HTERT RPE-1 (cell line): ENCODE results near the gene CD8A.
"Not testable (repeated sequence)": the region's sequence is repeated elsewhere in the genome, so short reads cannot be mapped to it uniquely, and the experiment has no call there.

Source experiments
- in situ Hi-C: fragments of 300-500 bp; cut with MboI; formaldehyde crosslinking; loops from 4 replicates; pipeline ENCODE4 v1.14.3; 2020; ENCODE audit warnings: low sequenced_read_pairs

CD8A gene

DNA sequence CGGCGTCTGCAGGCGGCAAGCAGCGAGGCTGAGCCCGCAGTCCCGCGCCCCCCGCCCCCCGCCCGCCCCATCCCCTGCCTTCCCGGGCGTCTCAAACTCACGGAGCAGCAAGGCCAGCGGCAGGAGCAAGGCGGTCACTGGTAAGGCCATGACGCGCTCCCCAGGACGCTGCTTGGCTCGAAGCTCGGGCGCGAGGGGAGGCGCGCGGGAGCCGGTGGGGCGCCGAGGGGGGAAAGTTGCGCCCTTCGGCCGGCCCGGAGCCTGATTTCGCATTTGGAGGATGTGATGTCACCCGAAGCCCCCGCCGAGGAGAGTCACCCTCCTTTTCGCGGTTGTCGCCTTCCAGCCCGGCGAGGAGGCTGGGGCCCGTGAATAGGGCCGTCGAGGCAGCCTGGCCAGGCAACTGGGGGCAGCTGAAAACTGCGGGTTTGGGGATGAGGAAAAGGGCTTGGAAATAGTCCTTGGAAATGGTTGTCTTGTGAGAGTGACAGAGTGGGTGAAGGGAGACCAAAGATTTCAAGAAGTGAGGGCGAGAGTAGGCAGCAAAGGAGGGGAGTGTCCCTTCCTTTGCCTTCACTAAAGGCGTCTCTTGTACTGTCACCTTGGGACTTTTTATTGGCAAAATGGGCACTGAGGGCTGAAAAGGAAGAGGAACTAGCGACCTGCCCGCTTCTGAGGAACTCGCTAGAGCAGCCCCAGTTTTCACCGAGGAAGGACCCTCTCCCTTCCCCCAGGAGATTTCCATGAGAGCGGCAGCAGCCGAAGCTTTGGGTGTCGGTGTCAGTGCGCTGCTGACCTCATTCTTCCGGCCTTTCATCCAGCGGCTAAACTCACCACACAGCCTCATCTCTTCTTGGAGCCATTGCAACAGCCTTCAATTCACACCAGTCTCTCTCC lies at the start of gene CD8A:
CD8A (minus strand) TSS at position 238 of the 897 bp plus-strand sequence; CDS start at position 150, 88 bp downstream.
- in situ Hi-C loops, result no loop called here

DNA sequence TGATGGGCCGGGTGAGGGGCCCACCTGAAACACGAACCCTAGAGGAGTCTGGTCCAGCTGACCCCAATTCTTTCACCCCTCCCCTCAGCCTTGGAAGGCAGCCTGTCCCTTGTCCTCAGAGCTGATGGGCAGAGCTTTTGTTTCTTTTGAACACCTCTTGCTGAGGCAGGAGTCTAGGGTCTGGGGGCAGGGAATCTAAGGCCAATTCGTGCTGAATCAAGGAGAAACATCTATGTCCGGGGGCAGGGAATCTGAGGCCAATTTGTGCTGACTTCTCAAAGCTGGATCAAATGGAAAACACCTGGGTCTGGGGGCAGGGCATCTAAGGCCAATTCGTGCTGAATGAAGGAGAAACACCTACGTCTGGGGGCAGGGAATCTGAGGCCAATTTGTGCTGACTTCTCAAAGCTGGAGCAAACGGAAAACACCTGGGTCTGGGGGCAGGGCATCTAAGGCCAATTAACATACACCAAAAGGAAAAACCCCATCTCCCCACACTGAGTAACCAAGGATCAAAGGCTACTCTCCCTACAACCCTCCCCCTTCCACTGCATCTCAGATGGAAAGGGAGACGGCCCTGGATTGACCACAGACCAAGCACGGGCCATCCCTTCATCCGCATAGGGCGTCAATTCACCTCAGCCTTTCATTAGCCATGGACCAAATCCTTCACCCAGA lies 49.3 kb upstream of the CD8A start:
- in situ Hi-C loops, result not testable (repeated sequence)

DNA sequence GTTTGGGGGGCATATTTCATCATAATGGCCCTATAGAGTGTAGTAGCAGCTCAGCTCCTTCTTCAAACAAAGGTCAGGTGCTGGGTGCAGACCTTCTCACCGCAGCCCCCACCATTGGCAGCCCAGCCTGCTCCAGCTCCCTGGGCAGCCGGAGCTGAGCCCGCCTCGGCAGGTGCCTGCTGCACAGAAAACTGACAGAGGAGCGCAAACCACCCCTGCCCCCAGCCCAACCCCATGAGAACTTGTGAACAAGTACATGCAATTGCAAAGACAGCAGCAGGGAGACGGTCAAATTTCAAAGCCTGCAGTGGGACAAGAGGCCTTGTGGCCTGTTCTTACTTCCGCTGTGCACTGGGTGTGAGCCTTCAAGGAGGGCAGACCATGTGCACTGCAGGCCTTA lies 48.7 kb upstream of the CD8A start:
- in situ Hi-C loops, result not testable (repeated sequence)

DNA sequence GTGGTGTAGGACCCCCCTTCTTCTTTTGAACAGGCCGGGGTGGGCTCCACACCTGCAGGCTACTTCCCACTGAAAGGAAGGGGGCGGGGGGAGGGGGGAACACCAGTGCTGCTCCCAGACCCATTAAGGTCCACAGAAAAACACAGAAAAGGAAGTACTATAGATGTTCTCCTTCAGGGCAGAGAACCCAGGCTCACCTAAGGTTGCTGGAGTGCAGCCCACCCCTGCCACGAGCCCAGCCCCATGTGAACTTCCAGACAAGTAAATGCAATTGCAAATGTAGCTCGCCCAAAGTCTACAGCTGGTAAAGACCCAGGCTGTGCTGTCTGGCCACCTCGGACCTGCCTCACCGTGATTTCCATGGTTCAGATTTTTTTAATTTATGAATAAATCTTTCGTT lies 47.0 kb upstream of the CD8A start:
- in situ Hi-C loops, result not testable (repeated sequence)

DNA sequence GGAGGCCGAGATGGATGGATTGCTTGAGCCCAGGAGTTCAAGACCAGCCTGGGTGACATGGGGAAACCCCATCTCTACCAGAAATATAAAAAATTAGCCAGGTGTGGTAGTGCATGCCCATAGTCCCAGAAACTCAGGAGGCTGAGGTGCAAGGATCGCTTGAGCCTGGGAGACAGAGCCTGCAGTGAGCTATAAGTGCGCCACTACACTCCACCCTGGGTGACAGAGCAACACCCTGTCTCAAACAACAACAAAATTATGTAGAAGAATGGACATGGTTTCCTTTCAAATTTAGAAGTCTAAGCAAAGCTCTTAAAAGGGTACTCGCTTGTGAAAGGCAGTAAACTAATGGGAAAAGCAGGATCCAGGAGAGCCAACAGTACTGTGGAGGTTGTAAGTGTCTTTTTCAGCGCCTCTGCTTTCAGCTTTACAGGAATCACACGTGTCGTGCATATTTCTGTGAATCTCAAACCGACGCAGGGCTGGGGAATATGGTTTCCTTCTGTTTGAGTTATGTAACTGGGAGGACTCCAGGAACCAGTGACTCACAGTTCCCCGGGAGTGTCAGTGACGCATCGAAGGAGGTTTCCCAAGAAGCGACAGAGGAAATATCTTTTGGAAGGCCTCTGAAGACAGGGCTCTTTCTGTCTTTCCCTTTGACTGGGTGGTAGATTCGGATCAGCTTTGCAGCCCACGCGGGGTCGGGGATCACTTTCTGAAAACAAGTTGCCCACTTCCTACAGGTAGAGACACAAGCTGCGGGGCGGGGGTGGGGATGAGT lies 46.4 kb upstream of the CD8A start:
- in situ Hi-C loops, result not testable (repeated sequence)

DNA sequence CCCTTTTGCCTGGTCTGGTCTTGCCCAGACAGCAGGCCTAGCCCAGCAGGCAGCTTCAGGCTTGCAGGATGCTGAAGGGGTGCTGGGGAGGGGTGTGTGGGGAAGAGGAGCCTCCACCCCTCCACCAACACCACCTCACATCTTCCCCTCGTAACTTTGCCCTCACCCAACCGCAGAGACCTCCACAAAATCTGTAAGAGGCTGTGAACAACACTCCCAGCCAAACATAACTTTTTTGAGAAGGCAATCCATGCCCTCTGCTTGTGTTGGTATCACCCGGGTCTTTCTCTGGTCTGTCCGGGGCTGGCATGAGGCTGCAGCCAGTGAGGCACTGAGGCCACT lies 44.8 kb upstream of the CD8A start:
- in situ Hi-C loops, result not testable (repeated sequence)

DNA sequence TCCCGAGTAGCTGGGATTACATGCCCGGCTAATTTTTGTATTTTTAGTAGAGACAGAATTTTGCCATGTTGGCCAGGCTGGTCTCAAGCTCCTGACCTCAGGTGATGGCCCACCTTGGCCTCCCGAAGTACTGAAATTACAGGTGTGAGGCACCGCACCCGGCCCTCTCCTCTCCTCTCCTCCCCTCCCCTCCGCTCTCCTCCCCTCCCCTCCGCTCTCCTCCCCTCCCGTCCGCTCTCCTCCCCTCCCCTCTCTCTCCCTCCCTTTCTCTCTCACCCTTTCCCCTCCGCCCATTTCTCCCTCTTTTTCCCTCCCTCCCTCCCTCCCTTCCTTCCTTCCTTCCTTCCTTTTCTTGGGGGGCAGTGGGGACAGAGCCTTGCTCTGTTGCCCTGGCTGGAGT lies 42.6 kb upstream of the CD8A start:
- in situ Hi-C loops, result no loop called here

DNA sequence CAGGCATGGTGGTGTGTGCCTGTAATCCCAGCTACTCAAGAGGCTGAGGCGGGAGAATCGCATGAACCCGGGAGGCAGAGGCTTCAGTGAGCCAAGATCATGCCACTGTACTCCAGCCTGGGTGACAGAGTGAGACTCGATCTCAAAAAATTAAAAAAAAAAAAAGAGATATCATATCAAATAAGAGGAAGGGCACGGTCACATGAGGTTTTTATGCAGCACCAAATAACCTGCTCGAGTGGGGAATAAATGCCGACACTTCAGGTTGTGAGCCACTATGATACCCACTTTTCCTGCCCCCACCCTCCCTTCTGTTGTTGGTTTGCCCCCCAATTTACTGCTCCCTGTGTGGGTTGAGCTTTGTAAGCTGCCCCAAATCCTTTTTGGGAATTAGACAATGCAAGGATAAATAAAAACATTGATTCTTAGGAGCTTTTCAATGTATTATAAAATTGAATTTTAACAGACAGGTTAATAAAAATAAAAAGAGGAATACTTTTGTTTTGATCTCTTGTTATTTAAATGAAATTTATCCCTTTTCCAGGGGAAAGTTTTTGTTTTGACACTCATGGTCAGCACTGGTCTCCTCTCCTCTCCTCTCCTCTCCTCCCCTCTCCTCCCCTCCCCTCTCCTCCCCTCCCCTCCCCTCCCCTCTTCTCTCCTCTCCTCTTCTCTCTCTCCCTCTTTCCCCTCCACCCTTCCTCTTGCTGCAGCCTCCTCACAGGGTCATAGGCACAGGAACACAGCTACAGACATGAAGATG lies 41.8 kb upstream of the CD8A start:
- in situ Hi-C loops, result no loop called here

DNA sequence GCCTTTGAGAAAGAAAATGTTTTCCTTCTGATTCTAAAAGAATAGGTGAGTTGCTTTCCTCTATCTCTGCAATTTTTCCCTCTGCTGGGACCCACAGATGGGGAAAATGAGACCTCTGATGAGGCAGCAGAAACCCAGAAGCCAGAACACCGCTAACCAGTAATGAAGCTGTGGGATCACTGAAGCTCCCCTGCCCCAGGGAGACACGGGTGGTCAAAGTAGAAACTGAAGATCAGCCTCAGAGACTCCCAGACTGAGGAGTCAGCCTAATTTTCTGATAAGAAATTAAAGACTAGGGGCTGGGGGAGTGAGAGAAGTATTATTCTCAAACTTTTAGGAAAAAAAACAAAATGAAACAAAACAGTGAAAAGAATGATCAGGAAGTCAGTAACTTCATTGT lies 40.8 kb upstream of the CD8A start:
- in situ Hi-C loops, result no loop called here

DNA sequence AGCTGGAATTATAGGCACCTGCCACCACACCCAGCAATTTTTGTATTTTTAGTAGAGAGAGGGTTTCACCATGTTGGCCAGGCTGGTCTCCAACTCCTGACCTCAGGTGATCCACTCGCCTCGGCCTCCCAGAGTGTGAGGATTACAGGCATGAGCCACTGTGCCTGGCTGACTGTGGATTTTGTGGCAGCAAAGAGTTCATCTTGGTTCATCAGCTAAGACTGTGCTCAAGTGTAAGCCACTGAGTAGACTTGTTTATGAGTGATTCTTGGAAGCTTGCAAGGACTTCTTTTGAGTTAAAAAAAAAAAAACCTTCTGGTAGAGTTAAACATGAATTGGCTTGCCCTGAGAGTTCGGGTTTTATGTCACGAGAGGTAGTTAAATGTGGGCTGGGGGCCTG lies 36.2 kb upstream of the CD8A start:
- in situ Hi-C loops, result no loop called here

DNA sequence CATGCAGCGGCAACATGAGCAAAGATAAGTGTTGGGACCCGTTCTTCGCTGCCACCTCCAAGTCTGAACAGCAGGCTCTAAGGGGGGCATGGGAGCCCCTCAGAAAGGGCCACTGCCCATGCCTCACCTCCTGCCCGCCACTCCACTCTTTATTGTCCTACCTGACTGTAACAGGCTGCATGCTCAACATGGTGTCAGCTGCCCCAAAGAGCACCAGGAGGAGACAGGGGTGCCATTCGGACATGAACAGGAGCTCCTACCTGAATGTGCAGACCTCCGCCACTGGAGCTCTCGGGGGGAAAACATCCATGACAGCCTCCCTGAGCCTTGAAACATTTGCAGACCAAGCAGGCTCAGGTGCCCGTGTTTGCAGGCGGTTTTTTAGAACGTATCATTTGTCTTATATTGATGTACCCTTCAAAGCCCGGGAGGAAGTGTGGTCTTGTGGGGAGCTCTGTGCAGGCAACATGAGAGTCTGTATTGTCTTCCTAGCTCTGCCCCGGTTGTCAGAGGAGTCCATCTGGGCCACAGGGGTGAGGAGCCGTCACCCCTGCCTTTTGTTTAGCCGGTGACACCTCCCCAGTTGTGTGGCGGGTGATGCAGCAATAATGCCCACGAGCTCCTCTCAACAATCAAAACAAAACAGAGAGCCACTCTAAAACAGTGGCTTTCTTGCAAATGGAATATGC lies 35.1 kb upstream of the CD8A start:
- in situ Hi-C loops, result no loop called here

DNA sequence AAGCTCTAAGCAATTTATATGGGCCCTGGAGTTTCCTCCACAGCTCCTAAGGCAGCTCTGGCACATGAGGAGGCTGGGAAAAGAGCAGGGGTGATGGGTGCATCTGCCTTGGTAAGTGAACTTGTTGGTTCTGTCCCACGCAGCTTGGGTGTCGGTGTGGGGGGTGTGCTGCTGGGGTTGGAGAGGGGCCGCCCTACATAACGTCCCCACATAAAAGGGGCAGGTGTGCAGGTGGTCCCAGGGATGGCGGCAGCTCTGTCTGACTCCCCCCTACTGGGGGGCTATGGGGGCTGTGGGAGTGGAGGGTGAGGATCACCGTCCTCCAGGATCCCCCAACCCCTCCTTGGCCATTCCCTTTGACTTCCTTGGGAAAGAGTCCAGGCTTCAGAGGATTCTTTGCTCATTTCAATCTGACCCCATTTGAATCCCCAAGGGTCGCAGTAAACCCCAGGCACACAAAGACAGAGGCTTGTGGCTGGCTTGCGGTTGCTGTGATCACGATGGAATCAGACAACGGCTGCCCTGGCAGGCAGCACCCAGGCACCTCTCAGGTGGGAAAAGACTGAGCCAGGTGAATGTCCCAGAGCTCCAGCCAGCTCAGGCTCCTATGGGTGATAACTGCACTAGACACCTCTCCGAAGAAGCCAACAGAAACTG lies 34.5 kb upstream of the CD8A start:
- in situ Hi-C loops, result no loop called here

DNA sequence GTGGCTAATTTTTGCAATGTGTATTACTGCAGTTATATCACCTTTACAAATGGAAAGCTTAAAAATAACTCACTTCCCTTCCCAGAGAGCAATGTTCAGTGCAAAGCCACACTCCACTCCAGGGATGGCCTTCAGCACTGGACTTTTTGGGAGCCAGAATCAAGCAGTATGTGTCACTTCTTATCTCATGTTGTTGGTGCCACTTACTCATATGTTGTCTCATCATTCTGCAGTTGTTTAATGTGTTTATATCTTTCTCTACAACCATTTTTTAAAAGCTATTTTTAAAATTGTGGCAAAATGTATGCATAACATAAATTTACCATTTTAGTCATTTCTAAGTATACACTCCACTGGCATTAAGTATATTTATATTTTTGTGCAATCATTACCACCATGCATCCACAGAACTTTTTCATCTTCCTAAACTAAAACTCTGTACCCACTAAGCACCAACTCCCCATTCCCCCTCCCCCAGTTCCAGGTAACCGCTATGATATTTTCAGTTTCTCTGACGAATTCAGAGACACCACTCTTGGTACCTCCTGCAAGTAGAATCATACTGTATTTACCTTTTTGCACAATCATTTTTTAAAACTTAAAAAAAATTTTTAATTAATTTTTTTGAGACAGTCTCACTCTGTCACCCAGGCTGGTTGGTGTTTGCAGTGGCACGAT lies 32.1 kb upstream of the CD8A start:
- in situ Hi-C loops, result no loop called here

DNA sequence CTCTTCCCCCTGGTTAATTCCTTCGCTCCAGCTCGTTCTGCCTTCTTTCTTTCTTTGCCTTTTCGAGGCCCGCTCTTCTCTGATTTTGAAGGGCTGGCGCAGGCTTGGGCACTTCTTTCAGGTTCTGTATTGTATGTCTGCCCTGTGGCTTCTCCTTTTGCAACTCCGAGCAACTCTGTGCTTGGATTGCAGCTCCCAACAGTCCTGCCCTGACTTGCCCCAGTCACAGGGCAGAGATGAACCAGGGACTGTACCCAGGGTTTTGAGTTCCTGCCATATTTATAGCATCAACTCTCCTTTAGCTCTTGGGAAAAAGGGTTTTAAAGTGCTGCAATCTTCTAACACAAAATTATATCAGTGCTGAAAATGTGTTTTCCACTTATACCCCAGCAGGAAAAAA lies 31.1 kb upstream of the CD8A start:
- in situ Hi-C loops, result no loop called here

DNA sequence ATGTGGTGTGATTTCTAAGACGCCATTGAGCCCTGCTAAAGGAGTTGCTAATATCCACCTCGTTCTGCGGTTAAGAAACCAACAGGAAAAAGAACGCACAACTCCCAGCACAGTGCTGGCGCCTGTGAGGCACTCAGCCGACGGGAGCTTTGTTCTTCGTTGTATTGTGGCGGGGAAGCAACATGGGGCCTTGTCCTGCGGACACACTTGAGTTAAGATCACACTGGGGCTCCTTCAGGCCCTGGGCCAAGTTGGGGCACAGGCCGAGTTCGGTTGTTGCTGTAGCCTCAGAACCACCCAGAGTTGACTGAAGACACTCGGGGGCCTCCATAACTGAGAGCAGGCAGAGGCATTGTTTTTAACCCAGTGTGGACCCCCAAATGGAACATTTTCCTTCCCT lies 30.6 kb upstream of the CD8A start:
- in situ Hi-C loops, result no loop called here

DNA sequence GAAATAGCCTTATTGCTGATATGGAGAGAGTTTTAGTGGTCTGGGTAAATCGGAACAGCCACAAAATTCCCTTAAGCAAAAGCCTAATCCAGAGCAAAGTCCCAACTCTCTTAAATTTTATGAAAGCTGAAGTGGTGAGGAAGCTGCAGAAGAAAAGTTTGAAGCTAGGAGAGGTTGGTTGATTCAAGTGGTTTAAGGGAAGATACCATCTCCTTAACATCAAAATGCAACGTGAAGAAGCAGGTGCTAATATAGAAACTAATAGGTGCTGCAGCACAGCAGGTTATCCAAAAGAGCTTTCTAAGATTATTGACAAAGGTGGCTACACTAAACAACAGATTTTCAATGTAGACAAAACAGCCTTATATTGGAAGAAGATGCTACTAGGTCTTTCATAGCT lies 28.2 kb upstream of the CD8A start:
- in situ Hi-C loops, result no loop called here

DNA sequence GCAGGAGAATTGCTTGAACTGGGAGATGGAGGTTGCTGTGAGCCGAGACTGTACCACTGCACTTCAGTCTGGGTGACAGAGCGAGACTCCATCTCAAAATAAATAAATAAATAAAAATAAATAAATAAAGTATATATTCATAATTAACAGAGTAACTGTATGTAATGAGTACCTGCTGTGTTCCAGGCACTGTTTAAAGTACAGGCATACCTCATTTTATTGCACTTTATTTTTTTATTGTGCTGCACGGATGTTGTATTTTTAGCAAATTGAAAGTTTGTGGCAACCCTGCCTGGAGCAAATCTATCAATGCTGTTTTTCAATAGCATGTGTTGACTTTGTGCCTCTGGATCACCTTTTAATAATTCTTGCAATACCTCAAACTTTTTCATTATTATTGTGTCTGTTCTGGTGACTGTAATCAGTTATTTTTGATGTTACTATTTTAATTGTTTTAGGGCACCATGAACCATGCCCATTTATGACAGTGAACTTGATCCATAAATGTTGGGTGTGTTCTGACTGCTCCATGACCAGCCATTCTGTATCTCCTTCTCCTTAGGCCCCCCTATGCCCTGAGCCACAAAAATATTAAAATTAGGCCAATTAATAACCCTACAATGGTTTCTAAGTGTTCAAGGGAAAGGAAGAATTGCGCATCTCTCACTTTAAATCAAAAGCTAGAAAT lies 27.5 kb upstream of the CD8A start:
- in situ Hi-C loops, result no loop called here

DNA sequence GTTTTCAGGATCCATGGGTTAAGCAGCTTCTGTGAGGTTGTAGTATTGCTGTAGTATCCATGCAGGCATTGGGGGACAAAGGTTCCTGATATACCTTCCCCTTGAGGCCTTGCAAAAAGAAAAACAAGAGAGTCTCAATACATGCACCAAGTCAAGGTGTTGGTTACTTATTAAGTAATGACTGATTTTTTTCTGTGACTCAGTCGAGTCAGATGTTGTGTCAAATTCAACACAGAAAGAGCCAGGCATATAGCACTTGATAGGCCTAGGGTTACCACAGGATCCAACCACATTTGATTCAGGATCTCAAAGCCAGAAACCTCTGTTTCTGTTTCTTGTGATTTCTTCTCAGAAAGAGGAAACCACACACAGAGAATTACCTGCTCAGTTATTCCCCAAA lies 24.9 kb upstream of the CD8A start:
- in situ Hi-C loops, result no loop called here
